GM12892 (cell line): Measurements from ENCODE around the gene P2RX5.

Experiments
- DNase-seq: peaks from one replicate; pipeline ENCODE4 v3.0.0; 2011; ENCODE audit not compliant: insufficient read length
- FAIRE-seq: peaks from 2 replicates; lab custom pipeline; 2011; peaks lifted over from hg19 to GRCh38; lab: Jason Lieb, UNC
- POLR2A ChIP-seq: IDR thresholded peaks from 2 replicates; pipeline ENCODE4 v1.6.1; 2011; ENCODE audit warnings: low read depth, low read length, control low read depth
- POLR2AphosphoS5 ChIP-seq: IDR thresholded peaks from 2 replicates; pipeline ENCODE4 v1.6.1; 2011; ENCODE audit warnings: low read depth, low read length, control low read depth
- TAF1 ChIP-seq: IDR thresholded peaks from 2 replicates; pipeline ENCODE4 v1.6.1; 2011; ENCODE audit warnings: low read depth, mild to moderate bottlenecking, control low read depth, low read length, borderline replicate concordance

The P2RX5 gene

DNA sequence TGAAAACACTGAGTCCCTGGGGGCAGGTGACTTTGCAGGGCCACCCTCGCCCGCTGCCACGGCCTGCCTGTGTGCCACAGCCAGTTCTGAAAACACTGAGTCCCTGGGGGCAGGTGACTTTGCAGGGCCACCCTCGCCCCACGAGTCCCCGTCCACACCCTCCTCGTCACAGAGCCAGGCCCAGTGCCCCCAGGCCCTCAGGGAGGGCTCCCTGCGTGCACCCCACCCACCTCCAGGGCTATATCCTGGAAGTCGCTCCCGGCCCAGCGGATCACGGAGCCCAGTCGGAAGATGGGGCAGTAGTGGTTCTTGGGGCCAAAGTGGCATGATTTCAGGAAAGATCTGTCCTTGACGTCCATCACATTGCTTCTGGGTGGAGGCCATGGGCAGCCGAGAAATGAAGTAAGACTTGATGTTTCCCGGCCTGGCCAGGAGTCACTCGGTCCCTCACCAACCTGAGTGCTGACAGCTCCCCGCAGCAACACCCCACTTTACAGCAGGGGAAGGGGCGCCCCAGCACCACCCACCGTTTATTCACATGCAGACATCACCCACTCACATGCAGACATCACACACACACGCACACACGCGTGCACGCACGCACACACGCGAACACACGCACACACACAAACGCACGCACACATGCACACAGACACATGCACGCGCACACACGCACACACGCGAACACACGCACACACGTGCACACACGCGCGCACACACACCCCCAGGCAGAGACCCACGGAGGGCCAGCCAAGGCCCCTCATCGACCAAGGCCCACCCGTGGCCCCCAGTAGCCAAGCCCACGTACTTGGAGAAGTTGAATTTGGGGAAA is 6.5 kb downstream of the P2RX5 start:
- no peak for TF ChIP-seq POLR2A
- no peak; the same call in 1 of the 2 replicates for TF ChIP-seq POLR2AphosphoS5
- no peak for TF ChIP-seq TAF1
- FAIRE-seq (peak; percentile 21), DNase-seq (no peak)

DNA sequence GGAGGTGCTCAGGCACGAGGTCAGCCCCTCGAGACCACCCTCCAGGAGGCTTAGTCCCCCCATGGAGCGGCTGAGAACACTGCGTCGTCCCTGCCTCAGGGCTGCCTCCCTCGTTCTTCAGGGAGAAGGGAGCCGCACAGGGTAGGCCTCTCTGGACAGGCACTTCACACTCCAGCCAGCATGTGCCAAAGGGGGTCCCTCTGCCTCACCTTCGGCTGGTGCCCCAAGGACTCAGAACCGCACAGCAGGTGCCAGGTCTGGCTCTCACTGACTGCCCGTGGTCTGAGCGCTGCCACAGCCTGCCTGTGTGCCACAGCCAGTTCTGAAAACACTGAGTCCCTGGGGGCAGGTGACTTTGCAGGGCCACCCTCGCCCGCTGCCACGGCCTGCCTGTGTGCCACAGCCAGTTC is 7.1 kb downstream of the P2RX5 start:
- TF ChIP-seq POLR2A (no peak), TAF1 (no peak), POLR2AphosphoS5 (no peak)
- no peak for DNase-seq
- FAIRE-seq, result no peak

DNA sequence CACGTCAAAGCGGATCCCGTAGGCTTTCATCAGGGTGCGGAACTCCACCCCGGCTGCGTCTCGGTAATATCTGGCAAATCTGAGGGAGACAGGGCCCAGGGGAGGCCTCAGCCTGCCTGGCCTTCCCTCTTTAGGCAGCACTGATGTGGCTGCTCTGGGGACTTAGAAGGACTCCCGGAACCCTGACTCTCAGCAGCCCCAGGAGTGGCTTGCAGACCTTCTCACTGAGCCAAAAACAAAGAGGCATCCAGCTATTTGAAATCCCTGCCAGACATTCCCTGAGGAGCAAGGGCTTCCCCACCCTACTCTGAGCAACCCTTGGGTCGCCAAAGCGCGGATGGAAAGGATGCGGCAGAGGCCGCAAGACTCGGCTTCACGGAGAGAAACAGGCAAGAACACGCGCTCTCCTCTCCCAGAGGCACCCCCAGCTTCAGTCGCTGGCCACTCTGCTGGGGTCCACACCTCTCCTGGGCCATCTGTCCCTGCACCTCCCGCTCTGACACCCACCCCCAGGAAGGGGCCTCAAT is 7.9 kb downstream of the P2RX5 start:
- no peak for TF ChIP-seq POLR2AphosphoS5
- no peak for TF ChIP-seq POLR2A
- no peak for TF ChIP-seq TAF1
- DNase-seq, result no peak
- FAIRE-seq, result no peak

DNA sequence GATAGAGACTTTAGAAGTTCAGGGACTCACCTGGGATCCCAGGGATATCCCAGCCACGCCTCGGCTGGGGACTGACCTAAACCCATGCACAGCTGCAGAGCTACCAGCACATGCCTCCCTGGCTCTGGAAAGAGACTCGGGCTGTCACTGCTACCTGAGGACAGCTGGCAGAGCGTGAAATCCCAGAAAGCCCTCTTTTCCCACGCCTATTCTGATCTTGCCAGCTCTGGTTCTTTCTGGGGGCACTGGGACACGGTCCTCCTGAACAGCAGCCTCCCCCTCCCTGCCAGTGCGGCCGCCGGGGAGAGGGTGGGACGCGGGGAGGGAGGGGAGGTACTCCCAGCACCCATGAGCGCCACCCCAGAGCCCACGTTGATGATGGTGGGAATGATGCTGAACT is 10.8 kb downstream of the P2RX5 start:
- DNase-seq (no peak), FAIRE-seq (no peak)
- TF ChIP-seq POLR2A (no peak), POLR2AphosphoS5 (no peak), TAF1 (no peak)

DNA sequence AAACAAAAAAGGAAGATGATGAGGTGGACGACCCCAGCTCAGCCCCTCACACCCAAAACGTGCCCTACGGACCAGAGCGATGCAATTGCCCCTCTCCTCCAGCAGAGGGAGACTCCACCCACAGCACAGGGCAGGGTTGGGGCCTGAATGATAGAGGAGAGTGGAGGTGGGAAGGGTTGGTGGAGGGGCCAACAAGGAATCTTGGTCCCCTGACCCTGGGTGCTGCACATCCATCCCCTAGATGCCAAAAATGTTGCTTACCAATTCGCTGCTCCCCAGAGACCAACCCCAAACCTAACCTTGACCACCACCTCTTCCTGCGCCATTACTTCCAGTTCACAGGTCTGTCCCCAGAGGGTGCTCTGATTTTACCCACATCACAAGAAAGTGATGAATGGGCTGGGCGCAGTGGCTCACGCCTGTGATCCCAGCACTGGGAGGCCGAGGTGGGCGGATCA is 12.9 kb downstream of the P2RX5 start:
- peak; percentile 96 for FAIRE-seq
- TF ChIP-seq TAF1 (no peak), POLR2A (no peak), POLR2AphosphoS5 (no peak)
- peak; percentile 90 for DNase-seq

- FAIRE-seq (no peak), DNase-seq (no peak)
- no peak for TF ChIP-seq TAF1
- TF ChIP-seq POLR2A, result no peak
- no peak for TF ChIP-seq POLR2AphosphoS5
Measured at GRCh38 chr17:3682033-3682432, 13.9 kb downstream of the P2RX5 start.

- peak; percentile 33 for FAIRE-seq
Measured at GRCh38 chr17:3681565-3681964, 14.4 kb downstream of the P2RX5 start.

GRCh38 chr17:3681057-3681456 is 14.9 kb downstream of the P2RX5 start:
- FAIRE-seq, result no peak
- TF ChIP-seq TAF1, result no peak
- TF ChIP-seq POLR2A, result no peak
- TF ChIP-seq POLR2AphosphoS5, result no peak
- no peak for DNase-seq

More at GRCh38 chr17:3681565-3681964, 14.4 kb downstream of the P2RX5 start:
- DNase-seq, result no peak
- no peak for TF ChIP-seq POLR2A
- no peak for TF ChIP-seq POLR2AphosphoS5
- TF ChIP-seq TAF1, result no peak

GRCh38 chr17:3679531-3680126 is 16.3 kb downstream of the P2RX5 start:
- FAIRE-seq (no peak), DNase-seq (no peak)
- TF ChIP-seq POLR2A (no peak), POLR2AphosphoS5 (no peak), TAF1 (no peak)

- no peak for DNase-seq
- no peak for FAIRE-seq
- no peak for TF ChIP-seq POLR2AphosphoS5
- no peak for TF ChIP-seq TAF1
- TF ChIP-seq POLR2A, result no peak
Measured at GRCh38 chr17:3678821-3679530, 17.0 kb downstream of the P2RX5 start.

DNA sequence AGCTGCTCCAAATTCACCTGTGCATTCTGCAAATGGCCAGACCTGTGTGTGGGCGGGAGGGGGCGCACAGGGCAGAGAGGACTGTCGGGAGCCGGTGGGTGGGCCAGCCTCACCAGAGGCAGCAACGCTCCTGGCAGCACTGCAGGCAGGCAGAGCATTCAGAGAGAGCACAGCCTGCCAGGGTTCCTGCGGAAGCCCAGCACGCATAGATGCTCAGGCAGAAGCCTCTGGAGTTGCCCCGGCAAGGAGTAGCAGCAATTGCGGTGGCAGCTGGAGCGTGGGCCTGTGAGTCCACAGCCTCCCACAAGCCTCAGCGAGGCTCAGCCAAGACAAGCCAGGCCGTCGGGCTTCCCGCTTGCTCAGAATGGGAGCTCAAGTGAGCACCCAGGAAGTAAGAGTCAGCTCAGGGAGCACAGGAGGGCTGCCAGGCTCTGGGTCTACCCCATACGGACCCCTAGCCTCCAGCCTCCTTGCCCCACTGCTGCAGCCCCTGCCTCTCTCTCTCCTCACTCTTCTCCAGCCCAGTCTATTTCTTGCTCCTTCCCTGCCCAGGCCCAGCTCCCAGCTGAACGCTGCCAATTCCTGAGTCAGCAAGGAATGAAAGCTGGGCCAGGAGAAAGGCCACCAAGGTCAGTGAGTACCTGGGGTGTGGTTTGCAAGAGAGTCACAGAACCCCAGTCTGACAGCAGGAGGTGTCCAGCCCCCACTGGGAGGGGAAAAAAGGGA is 17.7 kb downstream of the P2RX5 start:
- no peak for DNase-seq
- TF ChIP-seq POLR2A, result no peak
- TF ChIP-seq POLR2AphosphoS5, result no peak
- no peak for FAIRE-seq
